GM10847 (cell line): ENCODE results near the gene REC8.

Source experiments
- POLR2A ChIP-seq: IDR thresholded peaks from 2 replicates; pipeline ENCODE4 v1.6.1; 2011; ENCODE audit not compliant: insufficient read length; ENCODE audit errors: extremely low read depth

REC8 gene

DNA sequence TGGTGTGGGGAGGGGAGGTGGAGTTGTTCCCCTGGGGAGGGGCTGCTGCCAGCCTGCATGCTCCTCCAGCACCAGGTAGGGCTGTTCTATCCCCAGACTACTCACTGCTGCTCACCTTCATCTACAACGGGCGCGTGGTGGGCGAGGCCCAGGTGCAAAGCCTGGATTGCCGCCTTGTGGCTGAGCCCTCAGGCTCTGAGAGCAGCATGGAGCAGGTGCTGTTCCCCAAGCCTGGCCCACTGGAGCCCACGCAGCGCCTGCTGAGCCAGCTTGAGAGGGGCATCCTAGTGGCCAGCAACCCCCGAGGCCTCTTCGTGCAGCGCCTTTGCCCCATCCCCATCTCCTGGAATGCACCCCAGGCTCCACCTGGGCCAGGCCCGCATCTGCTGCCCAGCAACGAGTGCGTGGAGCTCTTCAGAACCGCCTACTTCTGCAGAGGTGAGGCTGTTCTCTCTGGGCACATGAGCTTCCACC, 7.3 kb upstream of the REC8 start:
- TF ChIP-seq POLR2A: no peak

- no peak for TF ChIP-seq POLR2A
These were observed 6.1 kb upstream of the REC8 start for GRCh38 chr14:24165785-24166184.

- no peak for TF ChIP-seq POLR2A
These were observed 4.3 kb upstream of the REC8 start for GRCh38 chr14:24167469-24168114.

GRCh38 chr14:24172261-24172860, 481 bp downstream of the REC8 start:
- TF ChIP-seq POLR2A: no peak

GRCh38 chr14:24172871-24173281, 996 bp downstream of the REC8 start:
- no peak for TF ChIP-seq POLR2A

DNA sequence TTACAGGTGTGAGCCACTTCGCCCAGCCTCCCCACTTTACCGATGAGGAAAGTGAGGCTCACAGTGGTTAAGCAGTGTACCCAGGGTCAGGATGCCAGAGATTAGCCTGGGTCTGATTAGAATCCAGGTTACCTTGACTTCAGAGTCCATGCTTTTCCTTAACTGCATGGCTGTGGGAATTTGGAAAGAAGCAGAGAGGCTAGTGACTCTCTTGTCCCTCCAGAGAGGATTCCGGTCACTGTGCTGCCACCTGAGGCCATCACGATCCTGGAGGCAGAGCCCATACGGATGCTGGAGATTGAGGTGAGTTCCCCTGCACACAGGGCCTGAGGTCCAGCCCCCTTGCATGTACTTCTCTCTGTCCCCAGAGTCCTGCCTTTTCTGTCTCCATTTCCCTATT, 4.7 kb downstream of the REC8 start:
- no peak for TF ChIP-seq POLR2A

GRCh38 chr14:24177041-24177825, 5.4 kb downstream of the REC8 start:
- TF ChIP-seq POLR2A: no peak

DNA sequence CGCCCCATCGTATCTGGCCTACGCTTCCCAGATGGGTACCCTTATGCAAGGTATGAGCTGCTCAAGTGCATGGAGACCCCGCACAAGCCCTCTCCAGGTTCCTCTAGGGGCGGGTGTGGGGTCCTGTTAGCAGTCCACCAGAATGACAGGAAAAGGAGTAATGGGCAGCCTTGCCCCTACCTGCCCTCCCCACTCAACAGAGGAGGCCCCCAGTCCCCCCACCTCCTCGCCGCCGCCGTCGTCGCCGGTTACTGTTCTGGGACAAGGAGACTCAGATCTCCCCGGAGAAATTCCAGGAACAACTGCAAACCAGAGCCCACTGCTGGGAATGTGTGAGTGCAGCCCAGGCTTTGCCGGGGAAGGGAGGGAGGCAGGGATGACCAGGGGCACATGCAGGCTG, 6.0 kb downstream of the REC8 start:
- TF ChIP-seq POLR2A: no peak

DNA sequence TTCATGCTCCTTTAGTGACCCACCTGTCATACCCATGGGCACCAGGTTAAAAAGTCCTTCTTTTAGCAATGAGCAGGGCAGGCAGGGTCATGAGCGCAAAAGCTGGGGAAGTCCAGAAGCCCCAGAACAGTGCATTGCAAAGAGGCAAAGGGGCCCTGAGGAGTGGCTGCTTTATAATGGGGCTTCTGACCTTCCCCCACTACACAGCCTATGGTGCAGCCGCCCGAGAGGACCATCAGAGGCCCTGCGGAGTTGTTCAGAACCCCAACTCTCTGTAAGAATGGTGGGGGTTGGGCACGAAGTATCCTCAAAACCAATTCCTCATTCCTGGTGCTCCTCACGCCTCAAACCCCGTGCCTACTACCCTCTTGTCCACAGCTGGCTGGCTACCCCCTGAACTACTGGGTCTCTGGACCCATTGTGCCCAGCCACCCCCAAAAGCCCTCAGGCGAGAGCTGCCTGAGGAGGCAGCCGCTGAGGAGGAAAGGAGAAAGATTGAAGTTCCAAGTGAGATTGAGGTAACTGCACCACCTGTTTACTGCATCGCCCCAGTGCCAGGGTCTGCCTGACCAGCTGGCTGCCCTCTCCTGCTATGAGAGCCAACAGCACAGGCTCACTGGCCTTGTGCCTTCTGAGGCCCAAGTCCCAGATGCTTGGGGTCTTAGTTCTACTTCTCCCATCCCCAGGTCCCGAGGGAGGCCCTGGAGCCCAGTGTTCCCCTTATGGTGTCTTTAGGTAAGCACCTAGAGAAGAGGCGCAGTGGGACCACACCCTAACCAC, 6.7 kb downstream of the REC8 start:
- no peak for TF ChIP-seq POLR2A

DNA sequence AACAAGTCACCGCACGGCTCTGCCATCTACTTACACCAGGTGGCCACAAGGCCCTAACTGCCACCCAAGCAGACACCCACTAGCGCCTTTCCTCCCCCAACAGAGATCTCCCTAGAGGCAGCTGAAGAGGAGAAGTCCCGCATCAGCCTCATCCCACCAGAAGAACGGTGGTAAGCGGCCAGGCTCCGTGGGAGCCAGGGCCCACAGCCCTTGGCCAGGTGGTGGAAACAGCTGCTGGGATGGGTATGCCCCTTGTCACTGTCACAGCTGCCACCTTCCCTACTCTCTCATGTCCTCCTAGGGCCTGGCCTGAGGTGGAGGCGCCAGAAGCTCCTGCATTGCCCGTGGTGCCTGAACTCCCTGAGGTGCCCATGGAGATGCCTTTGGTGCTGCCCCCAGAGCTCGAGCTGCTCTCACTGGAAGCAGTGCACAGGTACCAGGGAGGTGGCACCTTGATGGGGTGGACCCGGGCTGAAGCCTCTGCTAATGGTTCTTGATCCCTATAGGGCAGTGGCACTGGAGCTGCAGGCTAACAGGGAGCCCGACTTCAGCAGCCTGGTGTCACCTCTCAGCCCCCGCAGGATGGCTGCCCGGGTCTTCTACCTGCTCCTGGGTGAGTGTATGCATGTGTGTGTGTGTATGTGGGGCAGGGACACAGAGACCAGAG, 7.5 kb downstream of the REC8 start:
- TF ChIP-seq POLR2A: no peak

- no peak for TF ChIP-seq POLR2A
These were observed 8.3 kb downstream of the REC8 start for GRCh38 chr14:24179961-24180796.

- TF ChIP-seq POLR2A: no peak
These were observed 9.6 kb downstream of the REC8 start for GRCh38 chr14:24181371-24182077.

DNA sequence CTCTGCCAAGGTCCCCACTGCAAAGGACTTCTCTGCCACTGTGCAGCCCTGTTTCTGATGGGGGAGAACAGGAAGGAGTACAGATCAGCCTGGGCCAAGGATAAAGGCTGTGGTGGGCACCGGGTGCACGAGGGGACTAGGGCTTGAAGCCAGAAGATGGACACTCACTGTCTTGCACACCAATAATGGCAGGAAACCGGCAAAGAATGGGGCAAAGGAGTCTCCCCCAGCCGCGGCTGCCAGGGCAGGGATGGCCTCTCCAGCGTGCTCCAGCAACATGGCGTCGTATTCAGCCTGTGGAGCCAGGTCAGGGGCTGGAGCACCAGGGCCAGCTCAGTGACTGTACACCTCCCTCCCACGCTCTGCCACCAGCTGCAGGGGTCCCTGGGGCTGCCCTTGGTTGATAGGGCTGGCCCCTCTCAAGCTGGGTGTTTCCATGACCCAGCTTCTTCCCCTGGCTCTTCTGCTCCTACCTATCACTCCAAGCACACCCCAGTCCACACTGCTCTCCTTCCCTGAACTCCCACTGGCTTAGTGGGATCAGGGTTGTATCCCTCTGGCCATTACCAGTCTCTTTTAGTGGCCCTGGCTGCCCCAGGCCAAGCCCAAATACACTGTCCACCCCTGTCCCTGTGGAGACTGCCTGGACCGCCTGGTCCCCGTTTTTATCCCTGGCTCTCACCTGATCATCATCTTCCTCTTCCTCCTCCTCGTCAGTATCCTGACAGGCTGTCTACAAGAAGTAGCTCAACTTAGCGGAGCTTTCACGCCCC, 10.4 kb downstream of the REC8 start:
- no peak for TF ChIP-seq POLR2A

GRCh38 chr14:24183014-24183481, 11.2 kb downstream of the REC8 start:
- TF ChIP-seq POLR2A: no peak
